Germinal center (tissue), 1 donor: ENCODE measurements around the gene TEX26.
A peak's percentile ranks its signal among the peaks of the same experiment; 100 is the strongest.

Experiments used
- DNase-seq: peaks from one replicate; pipeline ENCODE4 v3.0.0; 2012; ENCODE audit warnings: mixed read lengths, low spot score

Gene TEX26

GRCh38 chr13:30932481-30933353 is at the start of gene TEX26:
TEX26 (plus strand) TSS chr13:30932656; CDS start chr13:30932716, 60 bp downstream.
- no peak for DNase-seq

- no peak for DNase-seq
Measured at GRCh38 chr13:30882996-30883766, 49.3 kb upstream of the TEX26 start.

- no peak for DNase-seq
Measured at GRCh38 chr13:30884543-30884942, 47.9 kb upstream of the TEX26 start.

GRCh38 chr13:30889196-30889690 is 43.2 kb upstream of the TEX26 start:
- DNase-seq = no peak

- peak; percentile 14 for DNase-seq
Measured at GRCh38 chr13:30892966-30893365, 39.5 kb upstream of the TEX26 start.

GRCh38 chr13:30895773-30896172 is 36.7 kb upstream of the TEX26 start:
- no peak for DNase-seq

- DNase-seq = no peak
Measured at GRCh38 chr13:30898070-30898469, 34.4 kb upstream of the TEX26 start.

GRCh38 chr13:30898678-30899241 is 33.7 kb upstream of the TEX26 start:
- no peak for DNase-seq

- no peak for DNase-seq
Measured at GRCh38 chr13:30900436-30900835, 32.0 kb upstream of the TEX26 start.

GRCh38 chr13:30900952-30901749 is 31.3 kb upstream of the TEX26 start:
- DNase-seq = no peak

- no peak for DNase-seq
Measured at GRCh38 chr13:30904043-30904442, 28.4 kb upstream of the TEX26 start.

- DNase-seq = no peak
Measured at GRCh38 chr13:30905932-30906383, 26.5 kb upstream of the TEX26 start, which contains the start of gene MEDAG. MEDAG (plus strand) TSS chr13:30906271; CDS start chr13:30906516, 245 bp downstream.

GRCh38 chr13:30906411-30907051 is 25.9 kb upstream of the TEX26 start:
- no peak for DNase-seq

- no peak for DNase-seq
Measured at GRCh38 chr13:30907121-30907861, 25.2 kb upstream of the TEX26 start.

- DNase-seq = no peak
Measured at GRCh38 chr13:30908416-30908980, 24.0 kb upstream of the TEX26 start.

- no peak for DNase-seq
Measured at GRCh38 chr13:30910676-30911075, 21.8 kb upstream of the TEX26 start.

- no peak for DNase-seq
Measured at GRCh38 chr13:30915691-30916541, 16.5 kb upstream of the TEX26 start.

GRCh38 chr13:30916991-30917390 is 15.5 kb upstream of the TEX26 start:
- no peak for DNase-seq
